Measurements from ENCODE around the gene CSRP2.

Gene CSRP2

GRCh38 chr12:76891609-76892008 lies 12.8 kb upstream of the CSRP2 start:
- no peak for DNase-seq (ENCODE audit: low spot score)

GRCh38 chr12:76890151-76891143 lies 11.6 kb upstream of the CSRP2 start:
- DNase-seq (ENCODE audit: low spot score): no peak

GRCh38 chr12:76888775-76889174 lies 10.0 kb upstream of the CSRP2 start:
- DNase-seq (ENCODE audit: low spot score): no peak

- DNase-seq (ENCODE audit: low spot score): no peak
Measured at GRCh38 chr12:76883811-76884210, 5.0 kb upstream of the CSRP2 start.

- no peak for DNase-seq (ENCODE audit: low spot score)
Measured at GRCh38 chr12:76883151-76883550, 4.3 kb upstream of the CSRP2 start.

GRCh38 chr12:76882367-76882766 lies 3.5 kb upstream of the CSRP2 start:
- DNase-seq (ENCODE audit: low spot score): no peak

- no peak for DNase-seq (ENCODE audit: low spot score)
Measured at GRCh38 chr12:76881142-76881541, 2.3 kb upstream of the CSRP2 start.

GRCh38 chr12:76880519-76881023 lies 1.8 kb upstream of the CSRP2 start:
- no peak for DNase-seq (ENCODE audit: low spot score)

- DNase-seq (ENCODE audit: low spot score): no peak
Measured at GRCh38 chr12:76879710-76880518, 1.1 kb upstream of the CSRP2 start.

- DNase-seq (ENCODE audit: low spot score): peak; percentile 73
Measured at GRCh38 chr12:76878099-76878898, 520 bp downstream of the CSRP2 start.

- no peak for DNase-seq (ENCODE audit: low spot score)
Measured at GRCh38 chr12:76876696-76877229, 2.1 kb downstream of the CSRP2 start.

GRCh38 chr12:76874491-76875190 lies 4.2 kb downstream of the CSRP2 start:
- no peak for DNase-seq (ENCODE audit: low spot score)

- no peak for DNase-seq (ENCODE audit: low spot score)
Measured at GRCh38 chr12:76874027-76874426, 4.8 kb downstream of the CSRP2 start.

GRCh38 chr12:76872415-76872814 lies 6.4 kb downstream of the CSRP2 start:
- DNase-seq (ENCODE audit: low spot score): no peak

GRCh38 chr12:76871742-76872141 lies 7.1 kb downstream of the CSRP2 start:
- DNase-seq (ENCODE audit: low spot score): no peak

- no peak for DNase-seq (ENCODE audit: low spot score)
Measured at GRCh38 chr12:76871082-76871481, 7.7 kb downstream of the CSRP2 start.

- DNase-seq (ENCODE audit: low spot score): peak; percentile 76
Measured at GRCh38 chr12:76866726-76867125, 12.1 kb downstream of the CSRP2 start.

- peak; percentile 52 for DNase-seq (ENCODE audit: low spot score)
Measured at GRCh38 chr12:76866151-76866567, 12.7 kb downstream of the CSRP2 start.

GRCh38 chr12:76864791-76865400 lies 13.9 kb downstream of the CSRP2 start:
- no peak for DNase-seq (ENCODE audit: low spot score)

- DNase-seq (ENCODE audit: low spot score): no peak
Measured at GRCh38 chr12:76863837-76864236, 15.0 kb downstream of the CSRP2 start.

All from D341Med (cell line).